MCF 10A (cell line): ENCODE results near the gene LGR5. TPM values are rescaled to one million over a fixed set of nuclear protein-coding genes. Genes with fewer than 3 reads are reported as not detected.

Experiments
- BruUV-seq: library from RNA; stranded (reverse); fragments of 400-500 nt; replicated peaks from 2 replicates; lab custom pipeline; 2021; lab: Mats Ljungman, UMichigan
- CTCF ChIA-PET: fragments of 300-600 bp; sonication (Branson Sonifier 250); formaldehyde crosslinking; extraction: SDS; loops from one replicate; lab custom pipeline; 2021; ENCODE audit warnings: antibody characterized with exemption, inconsistent platforms; lab: Yijun Ruan, JAX
- POLR2A ChIA-PET: fragments of 300-600, 350-650 bp; sonication (Branson Sonifier 250); formaldehyde crosslinking; extraction: SDS; loops from one replicate; lab custom pipeline; 2020; ENCODE audit warnings: antibody characterized with exemption, inconsistent platforms; lab: Yijun Ruan, JAX
- DNase-seq: peaks from one replicate; pipeline ENCODE4 v3.0.0-alpha.2; 2018; ENCODE audit not compliant: unreplicated experiment
- H3K27ac Mint-ChIP-seq: one replicate; pipeline ENCODE4 v1.8.0; 2022; ENCODE audit warnings: mild to moderate bottlenecking, low read depth, mixed read lengths; ENCODE audit not compliant: unreplicated experiment
- H3K27me3 Mint-ChIP-seq: one replicate; pipeline ENCODE4 v1.8.0; 2022; ENCODE audit warnings: mixed read lengths; ENCODE audit not compliant: insufficient read depth, unreplicated experiment
- H3K36me3 Mint-ChIP-seq: one replicate; pipeline ENCODE4 v1.8.0; 2022; ENCODE audit warnings: mild to moderate bottlenecking, moderate library complexity, mixed read lengths; ENCODE audit not compliant: insufficient read depth, unreplicated experiment
- H3K4me1 Mint-ChIP-seq: one replicate; pipeline ENCODE4 v1.8.0; 2022; ENCODE audit warnings: mixed read lengths; ENCODE audit not compliant: insufficient read depth, unreplicated experiment
- H3K4me3 Mint-ChIP-seq: one replicate; pipeline ENCODE4 v1.8.0; 2022; ENCODE audit warnings: mild to moderate bottlenecking, moderate library complexity, mixed read lengths; ENCODE audit not compliant: unreplicated experiment
- H3K9me3 Mint-ChIP-seq: one replicate; pipeline ENCODE4 v1.8.0; 2022; ENCODE audit warnings: mixed read lengths; ENCODE audit not compliant: unreplicated experiment
- intact Hi-C: fragments of 100-400 bp; cut with micrococcal nuclease; formaldehyde crosslinking; loops from 2 replicates; pipeline ENCODE4 v1.14.1; 2022
- total RNA-seq: library from RNA; stranded (reverse); gene quantifications from 2 replicates; pipeline ENCODE4 v1.2.3, GENCODE V29; 2022
- TF ChIP-seq, protein P1 (sequence below): fragments of 200-600 bp; IDR thresholded peaks from one replicate; pipeline ENCODE4 v1.8.0; 2022; ENCODE audit warnings: antibody characterized with exemption, mild to moderate bottlenecking; ENCODE audit not compliant: unreplicated experiment

The LGR5 gene
- total RNA-seq, 1 experiment from 2014 or later: not detected

DNA sequence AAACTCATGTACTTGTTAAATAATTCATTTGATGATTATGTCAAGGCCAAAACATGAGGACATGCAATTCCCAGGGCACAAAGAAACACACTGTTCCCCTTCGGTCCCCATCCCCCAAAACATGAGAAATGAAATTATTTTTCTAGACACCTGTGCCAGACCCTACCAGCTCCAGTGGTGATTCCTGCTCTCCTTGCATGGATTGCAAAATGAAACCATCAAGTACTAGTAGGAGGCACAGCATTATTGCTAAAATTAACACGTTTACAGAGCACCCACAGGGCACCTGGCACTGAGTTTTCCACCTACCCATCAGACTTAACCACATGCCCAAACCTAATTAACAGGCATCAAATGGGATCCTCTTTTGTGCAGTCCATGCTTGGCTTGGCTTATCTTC lies 147.4 kb downstream of the LGR5 start:
- H3K36me3 Mint-ChIP-seq: no peaks in the 10 kb centered on the region
- POLR2A ChIA-PET: no interaction called here
- BruUV-seq: no TSS peak

DNA sequence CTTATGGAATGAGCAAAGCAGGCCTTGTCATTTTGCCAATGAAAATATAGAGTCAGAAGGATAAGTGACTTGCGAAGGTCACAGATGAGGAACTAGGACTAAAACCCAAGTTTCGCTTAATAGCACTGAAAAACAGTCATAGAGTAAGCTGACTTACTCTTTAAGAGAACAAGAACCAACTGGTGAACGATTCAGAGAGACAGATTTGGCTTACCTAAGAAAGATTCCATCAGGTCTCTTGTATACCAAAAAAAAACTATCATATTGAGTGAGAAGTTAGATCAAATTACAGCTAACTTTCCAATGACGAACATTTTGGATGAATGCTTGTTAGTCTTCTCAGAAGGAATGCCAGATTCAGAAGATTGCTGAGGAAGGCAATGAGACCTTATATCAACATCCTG lies 149.9 kb downstream of the LGR5 start:
- no peak for DNase-seq
- ChIA-PET POLR2A (interaction anchor here (0.8 kb wide), 1 partner anchor 12 kb away, joined by 3 read pairs; no protein-coding TSS in a partner anchor), CTCF (interaction anchor here (0.6 to 0.8 kb wide), 2 partner anchors 21 to 37 kb away, joined by 3 to 6 read pairs; no protein-coding TSS in a partner anchor)
- Mint-ChIP-seq H3K36me3 (no peaks in the 10 kb centered on the region), H3K4me3 (no peak overlapping the region), H3K9me3 (no peaks in the 10 kb centered on the region), H3K4me1 (no peaks in the 10 kb centered on the region), H3K27me3 (no peaks in the 10 kb centered on the region), H3K27ac (no peak overlapping the region)
- BruUV-seq: no TSS peak
- TF ChIP-seq, protein P1, sequence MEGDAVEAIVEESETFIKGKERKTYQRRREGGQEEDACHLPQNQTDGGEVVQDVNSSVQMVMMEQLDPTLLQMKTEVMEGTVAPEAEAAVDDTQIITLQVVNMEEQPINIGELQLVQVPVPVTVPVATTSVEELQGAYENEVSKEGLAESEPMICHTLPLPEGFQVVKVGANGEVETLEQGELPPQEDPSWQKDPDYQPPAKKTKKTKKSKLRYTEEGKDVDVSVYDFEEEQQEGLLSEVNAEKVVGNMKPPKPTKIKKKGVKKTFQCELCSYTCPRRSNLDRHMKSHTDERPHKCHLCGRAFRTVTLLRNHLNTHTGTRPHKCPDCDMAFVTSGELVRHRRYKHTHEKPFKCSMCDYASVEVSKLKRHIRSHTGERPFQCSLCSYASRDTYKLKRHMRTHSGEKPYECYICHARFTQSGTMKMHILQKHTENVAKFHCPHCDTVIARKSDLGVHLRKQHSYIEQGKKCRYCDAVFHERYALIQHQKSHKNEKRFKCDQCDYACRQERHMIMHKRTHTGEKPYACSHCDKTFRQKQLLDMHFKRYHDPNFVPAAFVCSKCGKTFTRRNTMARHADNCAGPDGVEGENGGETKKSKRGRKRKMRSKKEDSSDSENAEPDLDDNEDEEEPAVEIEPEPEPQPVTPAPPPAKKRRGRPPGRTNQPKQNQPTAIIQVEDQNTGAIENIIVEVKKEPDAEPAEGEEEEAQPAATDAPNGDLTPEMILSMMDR: no peak
- intact Hi-C loops: no loop called here

More for the DNA sequence above, 147.4 kb downstream of the LGR5 start:
- H3K27me3 Mint-ChIP-seq: no peaks in the 10 kb centered on the region
- H3K4me3 Mint-ChIP-seq: no peak overlapping the region
- intact Hi-C loops: no loop called here
- DNase-seq: no peak
- no peaks in the 10 kb centered on the region for H3K9me3 Mint-ChIP-seq
- H3K27ac Mint-ChIP-seq: no peak overlapping the region
- CTCF ChIA-PET: no interaction called here
- TF ChIP-seq, protein P1: no peak
- no peaks in the 10 kb centered on the region for H3K4me1 Mint-ChIP-seq

DNA sequence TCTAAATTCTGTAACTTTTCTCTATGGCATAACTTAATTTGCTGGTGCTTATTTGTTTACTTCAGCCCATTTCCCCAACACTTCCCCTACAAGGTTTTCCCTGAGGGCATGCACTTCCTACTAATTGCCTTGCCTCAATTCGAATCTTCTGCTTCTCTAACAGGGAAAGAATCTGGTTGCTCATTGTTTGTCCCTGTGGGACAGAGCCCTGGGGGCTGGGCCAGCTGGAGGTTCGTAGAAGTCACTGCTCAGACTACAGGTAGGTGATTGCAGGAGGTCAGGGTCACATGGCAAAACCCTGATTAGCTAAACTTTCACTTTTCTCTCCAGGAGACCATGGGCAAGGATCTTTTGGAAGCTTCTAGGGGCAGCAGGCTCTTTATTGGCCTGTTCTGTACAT lies 152.0 kb downstream of the LGR5 start:
- ChIA-PET POLR2A (no interaction called here), CTCF (no interaction called here)
- Mint-ChIP-seq H3K4me3 (no peak overlapping the region), H3K36me3 (no peaks in the 10 kb centered on the region), H3K4me1 (no peaks in the 10 kb centered on the region), H3K9me3 (no peaks in the 10 kb centered on the region), H3K27me3 (no peaks in the 10 kb centered on the region), H3K27ac (no peak overlapping the region)
- TF ChIP-seq, protein P1: no peak
- DNase-seq: no peak
- intact Hi-C loops: no loop called here
- no TSS peak for BruUV-seq

DNA sequence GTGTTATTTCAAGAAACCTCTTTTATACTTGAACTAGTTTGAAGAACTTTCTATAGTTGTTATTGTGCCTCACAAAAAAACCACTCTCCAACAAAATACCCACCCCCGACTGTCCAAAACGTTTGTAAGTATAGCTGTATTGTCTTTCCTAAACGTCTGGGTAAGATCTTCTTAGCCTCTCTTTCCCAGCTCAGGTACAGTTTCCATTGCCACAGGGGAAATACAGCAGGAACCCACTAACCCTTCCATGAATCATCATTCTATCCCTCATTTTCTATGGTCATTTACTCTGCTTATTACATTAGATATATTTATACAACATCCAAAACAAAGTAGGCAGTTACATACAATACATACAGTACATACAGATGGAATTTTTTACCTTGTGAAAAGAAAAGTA lies 153.2 kb downstream of the LGR5 start:
- intact Hi-C loops: no loop called here
- DNase-seq: no peak
- Mint-ChIP-seq H3K9me3 (no peaks in the 10 kb centered on the region), H3K4me3 (no peak overlapping the region), H3K36me3 (no peaks in the 10 kb centered on the region), H3K27me3 (no peaks in the 10 kb centered on the region), H3K4me1 (no peaks in the 10 kb centered on the region), H3K27ac (no peak overlapping the region)
- no TSS peak for BruUV-seq
- ChIA-PET CTCF (no interaction called here), POLR2A (no interaction called here)
- TF ChIP-seq, protein P1: no peak
